Hematopoietic multipotent progenitor cell (in vitro differentiated cells): ENCODE data around the gene ZNF329. TPM values are rescaled to one million over a fixed set of nuclear protein-coding genes. Genes with fewer than 3 reads are reported as not detected.
"Not testable (repeated sequence)": the region's sequence is repeated elsewhere in the genome, so short reads cannot be mapped to it uniquely, and the experiment has no call there.

Experiments
- DNase-seq, 3 donors: peaks; one replicate each; pipeline ENCODE4 v3.0.0-alpha.2; 2011 to 2015; ENCODE audit warnings: low read depth in 2 of 3, low spot score in 2 of 3
- total RNA-seq: library from RNA; depleted of rRNA; stranded (reverse); fragments of >200 nt; gene quantifications from one replicate; pipeline ENCODE4 v1.2.3, GENCODE V29; 2012

The ZNF329 gene
- total RNA-seq = 9.4 TPM

DNA sequence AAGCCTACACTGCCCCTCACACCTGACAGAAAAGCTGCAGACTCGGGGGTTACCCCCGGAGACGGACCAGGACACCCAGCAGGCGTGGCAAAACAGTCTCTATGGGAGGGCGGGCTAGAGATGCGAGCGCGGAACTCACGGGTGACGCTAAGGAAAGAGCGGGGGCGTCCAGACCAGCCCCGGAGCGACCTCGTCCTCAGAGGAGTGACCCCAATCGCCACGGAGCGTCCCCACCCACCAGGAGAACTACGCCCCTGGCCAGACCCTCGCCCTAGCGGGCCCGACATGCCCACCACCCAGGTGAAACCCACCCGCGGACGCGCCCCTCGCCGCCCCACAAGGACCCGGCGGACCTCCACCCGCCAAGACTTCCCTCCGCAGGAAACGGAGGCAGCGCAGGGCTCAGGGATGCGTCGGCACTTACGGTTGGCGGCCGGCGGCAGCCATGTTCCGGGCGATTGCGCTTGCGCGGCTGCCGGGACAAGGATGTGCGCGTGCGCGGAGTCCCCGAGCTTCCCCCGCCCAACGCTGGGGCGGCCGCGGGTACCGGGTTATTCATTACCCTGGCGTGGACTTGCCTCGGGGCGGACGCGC, at the start of gene ZNF329:
Gene ZNF329 (minus strand): TSS at position 462 of the 594 bp plus-strand sequence. CDS start 21,286 bp downstream, outside the sequence.
- peak; percentile 77 to 90 (median 87) for DNase-seq

GRCh38 chr19:58196901-58197616, 46.5 kb upstream of the ZNF329 start:
- peak in 2 of 3 donors; percentile 17 to 52 for DNase-seq

- DNase-seq = peak in 1 of 3 donors; percentile 89
Observed at GRCh38 chr19:58183817-58184215, 33.2 kb upstream of the ZNF329 start.

GRCh38 chr19:58182989-58183816, 32.6 kb upstream of the ZNF329 start, which contains the start of gene ZNF274:
ZNF274 (plus strand) TSS chr19:58183061; CDS start chr19:58183966, 905 bp downstream.
- DNase-seq = peak; percentile 76 to 97 (median 92)

DNA sequence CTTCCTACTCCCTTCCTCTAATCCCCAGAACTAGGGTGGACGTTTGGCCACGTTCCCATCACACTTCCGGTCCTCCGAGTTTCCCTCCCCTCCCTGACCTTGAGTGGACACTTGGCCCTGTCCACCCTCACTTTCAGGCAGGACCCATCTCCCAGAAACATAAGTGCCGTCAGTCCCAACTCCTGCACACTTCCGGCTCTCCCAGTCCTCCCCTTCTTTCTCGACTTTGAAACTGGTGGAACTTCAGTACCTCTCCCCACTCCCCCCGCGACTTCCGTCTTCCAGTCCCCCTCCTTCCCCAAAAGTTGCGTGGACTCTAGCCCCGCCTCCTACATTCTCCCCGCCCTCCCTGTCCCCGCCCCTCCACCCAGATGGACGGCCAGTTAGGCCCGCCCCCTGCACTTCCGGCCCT, 32.0 kb upstream of the ZNF329 start:
- DNase-seq = peak in 1 of 3 donors; percentile 15

GRCh38 chr19:58181902-58182576, 31.4 kb upstream of the ZNF329 start:
- DNase-seq = peak; percentile 18 to 75 (median 43)

DNA sequence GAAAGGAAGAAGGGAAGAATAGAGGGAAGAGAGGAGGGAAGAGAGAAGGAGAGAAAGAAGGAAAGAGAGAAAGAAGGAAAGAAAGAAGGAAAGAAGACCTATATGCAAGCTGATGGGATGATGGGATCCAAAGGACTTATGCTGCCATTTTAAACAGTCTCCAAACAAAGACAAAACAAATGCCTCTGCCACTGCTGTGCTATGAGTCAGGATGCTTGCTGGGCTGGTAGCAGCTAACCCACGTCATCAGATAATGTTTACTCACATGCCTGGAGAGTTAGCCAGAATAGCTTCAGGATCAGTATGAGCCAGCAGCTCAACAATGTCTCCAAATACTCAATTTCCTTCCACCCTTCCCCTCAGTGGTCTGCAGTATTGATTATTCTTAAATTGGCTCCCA, 20.3 kb upstream of the ZNF329 start:
- DNase-seq = no peak

DNA sequence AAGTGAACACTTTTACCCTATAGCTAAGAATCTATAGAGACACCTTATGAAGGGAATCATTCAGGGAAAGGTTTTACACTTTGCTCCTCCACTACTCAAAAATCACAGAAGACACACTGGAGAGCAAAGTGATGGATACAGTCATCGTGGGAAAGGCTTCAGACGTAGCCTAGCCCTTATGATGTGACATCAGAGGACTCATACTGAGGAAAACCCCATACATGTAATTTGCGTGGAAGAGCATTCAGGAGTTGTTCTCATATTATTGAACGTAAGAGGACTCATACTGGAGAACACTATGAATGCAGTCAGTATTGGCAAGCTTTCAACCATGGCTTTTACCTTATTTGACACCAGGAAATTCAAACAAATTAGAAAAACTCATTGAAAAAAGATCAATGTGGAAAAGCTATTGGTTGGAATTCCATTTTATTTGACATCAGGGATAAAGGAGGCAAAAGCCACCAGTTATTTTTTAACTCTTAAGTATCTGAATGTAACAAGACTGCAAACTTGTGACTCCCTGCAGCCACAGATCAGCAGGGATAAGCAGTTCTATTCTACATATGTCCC, 16.2 kb upstream of the ZNF329 start:
- no peak for DNase-seq

GRCh38 chr19:58166268-58166667, 15.7 kb upstream of the ZNF329 start:
- no peak for DNase-seq

GRCh38 chr19:58157045-58157728, 6.6 kb upstream of the ZNF329 start:
- DNase-seq = no peak

- DNase-seq = peak; percentile 95 to 97 (median 96)
Observed at GRCh38 chr19:58154679-58155648, 4.4 kb upstream of the ZNF329 start.

- peak in 1 of 3 donors; percentile 5 for DNase-seq
Observed at GRCh38 chr19:58154287-58154678, 3.7 kb upstream of the ZNF329 start.

- no peak for DNase-seq
Observed at GRCh38 chr19:58153386-58153785, 2.8 kb upstream of the ZNF329 start.

DNA sequence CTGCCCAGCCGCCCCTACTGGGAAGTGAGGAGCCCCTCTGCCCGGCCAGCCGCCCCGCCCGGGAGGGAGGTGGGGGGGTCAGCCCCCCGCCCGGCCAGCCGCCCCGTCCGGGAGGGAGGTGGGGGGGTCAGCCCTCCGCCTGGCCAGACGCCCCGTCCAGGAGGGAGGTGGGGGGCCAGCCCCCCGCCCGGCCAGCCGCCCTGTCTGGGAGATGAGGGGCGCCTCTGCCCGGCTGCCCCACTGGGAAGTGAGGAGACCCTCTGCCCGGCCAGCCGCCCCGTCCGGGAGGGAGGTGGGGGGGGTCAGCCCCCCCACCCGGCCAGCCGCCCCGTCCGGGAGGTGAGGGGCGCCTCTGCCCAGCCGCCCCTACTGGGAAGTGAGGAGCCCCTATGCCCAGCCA, 3.1 kb downstream of the ZNF329 start:
- DNase-seq = not testable (repeated sequence)

DNA sequence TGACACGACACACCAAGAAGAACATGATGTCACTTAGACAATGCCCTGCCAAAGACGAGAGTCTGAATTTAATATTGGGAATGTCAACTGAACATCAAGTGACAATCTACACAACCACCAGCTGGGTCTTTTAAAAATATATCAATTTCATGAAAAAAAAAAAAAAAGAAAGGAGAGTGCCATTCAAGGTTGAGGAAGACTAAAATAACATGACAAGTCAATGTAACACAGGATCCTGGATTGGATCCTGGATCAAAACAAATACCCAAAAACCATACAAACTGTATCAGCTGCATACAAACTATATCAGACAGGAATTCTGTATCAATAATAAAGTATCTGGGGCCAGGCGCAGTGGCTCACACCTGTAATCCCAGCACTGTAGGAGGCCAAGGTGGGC, 4.7 kb downstream of the ZNF329 start:
- no peak for DNase-seq

- DNase-seq = no peak
Observed at GRCh38 chr19:58134244-58134643, 16.3 kb downstream of the ZNF329 start.

- DNase-seq = no peak
Observed at GRCh38 chr19:58129284-58129683, 21.3 kb downstream of the ZNF329 start.

- DNase-seq = peak in 1 of 3 donors; percentile 26
Observed at GRCh38 chr19:58128041-58128685, 22.4 kb downstream of the ZNF329 start.
